Measurements from ENCODE around the gene HS3ST3A1. TPM values are rescaled to one million over a fixed set of nuclear protein-coding genes. Genes with fewer than 3 reads are reported as not detected.

Gene HS3ST3A1
- total and polyA plus RNA-seq, 8 donors = 0.56 to 10.7 (median 1.8) TPM; not detected in 1

DNA sequence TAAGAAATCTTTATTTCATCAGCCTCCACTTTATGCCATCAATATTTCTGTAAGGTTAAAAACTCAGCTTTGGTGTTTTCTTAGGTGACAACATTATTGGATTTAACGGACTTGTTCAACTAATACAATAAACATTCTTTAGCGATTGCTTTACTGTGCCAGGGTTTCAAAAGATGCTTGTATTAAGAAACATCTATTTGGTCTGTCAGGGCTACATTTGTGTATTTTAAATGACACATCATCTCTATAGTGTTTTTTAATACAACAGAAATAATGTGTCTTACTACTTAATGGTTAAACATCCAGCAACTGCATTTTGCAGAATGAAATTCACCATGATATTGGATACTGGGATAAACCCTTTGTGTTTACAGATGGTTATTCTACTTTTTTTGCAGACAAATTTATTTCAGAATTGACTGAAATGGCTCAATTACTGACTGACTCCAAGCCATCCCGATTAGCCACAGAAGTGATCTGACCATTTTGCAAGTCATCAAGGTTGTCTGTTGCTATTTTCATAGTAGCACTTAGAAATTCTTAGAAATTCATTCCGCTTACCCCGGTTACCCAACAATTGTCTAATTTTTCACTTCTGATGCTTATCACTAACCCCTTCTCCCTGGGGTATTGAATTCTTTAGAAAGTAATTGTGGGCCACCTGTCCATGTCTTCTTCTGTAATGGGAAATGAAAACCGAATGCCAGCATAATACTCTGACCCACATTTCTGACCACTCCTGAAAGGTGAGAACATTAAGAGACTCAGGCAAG lies 63.7 kb downstream of the HS3ST3A1 start:
- Histone ChIP-seq H3K27me3 (no peaks in the 10 kb centered on the region), H3K4me1 (no peaks in the 10 kb centered on the region), H3K27ac (no peak overlapping the region), H3K4me3 (no peak overlapping the region), H3K9me3 (peaks cover 0 to 16% (median 15%) of the 10 kb centered on the region in 4 donors), H3K36me3 (no peaks in the 10 kb centered on the region)
- intact Hi-C loops (cut with DNase I; ENCODE audit: low total_unique reads) = no loop called here
- TF ChIP-seq EP300 (IDR thresholded peaks at IDR 0.05) = no peak
- no peak for TF ChIP-seq POLR2A (IDR thresholded peaks at IDR 0.05)
- TF ChIP-seq POLR2AphosphoS5 (IDR thresholded peaks at IDR 0.05) = no peak
- TF ChIP-seq, protein P1, sequence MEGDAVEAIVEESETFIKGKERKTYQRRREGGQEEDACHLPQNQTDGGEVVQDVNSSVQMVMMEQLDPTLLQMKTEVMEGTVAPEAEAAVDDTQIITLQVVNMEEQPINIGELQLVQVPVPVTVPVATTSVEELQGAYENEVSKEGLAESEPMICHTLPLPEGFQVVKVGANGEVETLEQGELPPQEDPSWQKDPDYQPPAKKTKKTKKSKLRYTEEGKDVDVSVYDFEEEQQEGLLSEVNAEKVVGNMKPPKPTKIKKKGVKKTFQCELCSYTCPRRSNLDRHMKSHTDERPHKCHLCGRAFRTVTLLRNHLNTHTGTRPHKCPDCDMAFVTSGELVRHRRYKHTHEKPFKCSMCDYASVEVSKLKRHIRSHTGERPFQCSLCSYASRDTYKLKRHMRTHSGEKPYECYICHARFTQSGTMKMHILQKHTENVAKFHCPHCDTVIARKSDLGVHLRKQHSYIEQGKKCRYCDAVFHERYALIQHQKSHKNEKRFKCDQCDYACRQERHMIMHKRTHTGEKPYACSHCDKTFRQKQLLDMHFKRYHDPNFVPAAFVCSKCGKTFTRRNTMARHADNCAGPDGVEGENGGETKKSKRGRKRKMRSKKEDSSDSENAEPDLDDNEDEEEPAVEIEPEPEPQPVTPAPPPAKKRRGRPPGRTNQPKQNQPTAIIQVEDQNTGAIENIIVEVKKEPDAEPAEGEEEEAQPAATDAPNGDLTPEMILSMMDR (IDR thresholded peaks at IDR 0.05) = no peak
- 77 to 93% (median 86%) methylated on average over 6 of the region's 6 CpGs for WGBS, 5 donors
- no peak for DNase-seq

DNA sequence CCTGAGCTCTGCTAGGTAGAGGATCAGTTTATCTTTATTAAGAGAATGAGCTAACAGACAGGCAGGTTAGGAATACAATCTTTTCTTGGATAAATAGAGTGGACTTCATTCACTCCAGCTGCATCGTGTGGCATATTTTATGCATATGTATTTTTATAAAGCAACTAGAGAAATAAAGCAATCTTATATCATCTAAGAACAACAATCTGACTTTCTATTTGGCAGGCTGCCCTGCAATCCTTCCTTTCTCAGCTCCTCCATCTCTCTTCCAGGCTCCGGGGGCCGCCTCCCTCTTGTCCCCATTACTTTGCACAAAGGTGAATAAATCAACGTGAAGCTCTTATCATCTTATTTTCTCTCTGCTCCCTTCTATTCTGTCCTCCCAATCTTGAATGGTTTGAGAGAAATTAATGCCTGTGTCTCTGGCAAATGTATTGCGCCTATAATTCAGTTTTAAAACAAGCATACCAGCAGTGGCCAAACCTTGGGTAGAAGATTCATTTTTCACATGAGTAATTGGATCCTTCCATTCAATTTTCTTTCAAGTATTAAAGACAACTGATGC lies 64.5 kb downstream of the HS3ST3A1 start:
- Histone ChIP-seq H3K36me3 (no peaks in the 10 kb centered on the region), H3K4me1 (no peaks in the 10 kb centered on the region), H3K27me3 (no peaks in the 10 kb centered on the region), H3K4me3 (no peak overlapping the region), H3K27ac (no peak overlapping the region), H3K9me3 (peaks cover 0 to 16% (median 15%) of the 10 kb centered on the region in 4 donors)
- TF ChIP-seq EP300 (IDR thresholded peaks at IDR 0.05) (no peak), POLR2AphosphoS5 (IDR thresholded peaks at IDR 0.05) (no peak), POLR2A (IDR thresholded peaks at IDR 0.05) (no peak)
- TF ChIP-seq, protein P1 (IDR thresholded peaks at IDR 0.05) = no peak
- 72 to 78% (median 74%) methylated on average over 5 of the region's 5 CpGs for WGBS, 5 donors
- intact Hi-C loops (cut with DNase I; ENCODE audit: low total_unique reads) = no loop called here
- no peak for DNase-seq

DNA sequence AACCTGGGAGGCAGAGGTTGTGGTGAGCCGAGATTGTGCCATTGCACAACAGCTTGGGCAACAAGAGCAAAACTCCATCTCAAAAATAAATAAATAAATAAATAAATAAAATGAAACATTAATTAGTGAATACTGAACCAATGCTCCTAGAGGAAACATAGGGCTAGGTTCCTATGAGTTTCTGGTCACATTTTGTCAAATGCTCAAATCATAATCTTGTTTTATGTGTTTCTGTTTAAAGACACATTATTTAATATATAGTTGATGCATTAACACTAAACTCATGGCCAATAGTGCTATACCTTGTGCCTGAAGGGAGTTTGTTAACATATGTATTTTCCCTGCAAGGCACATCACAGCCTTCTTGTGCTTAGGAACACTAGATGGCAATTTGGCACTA lies 66.8 kb downstream of the HS3ST3A1 start:
- peaks cover 0 to 16% (median 15%) of the 10 kb centered on the region in 4 donors for H3K9me3 ChIP-seq
- DNase-seq = no peak
- TF ChIP-seq, protein P1 (IDR thresholded peaks at IDR 0.05) = no peak
- no peak for TF ChIP-seq POLR2A (IDR thresholded peaks at IDR 0.05)
- TF ChIP-seq EP300 (IDR thresholded peaks at IDR 0.05) = no peak
- TF ChIP-seq POLR2AphosphoS5 (IDR thresholded peaks at IDR 0.05) = no peak
- intact Hi-C loops (cut with DNase I; ENCODE audit: low total_unique reads) = no loop called here
- no peaks in the 10 kb centered on the region for H3K36me3 ChIP-seq
- no peak overlapping the region for H3K4me3 ChIP-seq
- peaks cover 0 to 7% (median 0%) of the 10 kb centered on the region in 3 donors for H3K27me3 ChIP-seq
- H3K27ac ChIP-seq = no peak overlapping the region
- H3K4me1 ChIP-seq = no peaks in the 10 kb centered on the region
- 89 to 96% (median 93%) methylated on average over 1 of the region's 1 CpG for WGBS, 5 donors

DNA sequence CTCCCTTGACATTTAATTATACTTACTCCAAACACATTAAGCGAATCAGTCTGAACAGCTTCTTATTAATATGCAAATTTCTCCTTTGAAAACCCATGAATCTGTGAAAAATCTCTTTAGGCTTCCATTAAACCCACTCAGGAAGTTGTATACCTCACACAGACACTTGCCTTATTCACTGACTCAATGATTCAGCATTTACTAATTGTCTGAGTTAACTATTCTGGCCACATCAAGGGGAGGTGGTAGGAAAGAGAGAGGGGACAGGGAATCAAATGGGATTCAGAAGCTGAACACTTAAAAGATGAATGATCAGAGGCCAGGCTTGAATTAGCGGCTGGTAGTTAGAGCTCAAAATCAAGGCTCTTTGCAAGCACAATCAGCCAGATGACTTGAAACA lies 70.0 kb downstream of the HS3ST3A1 start:
- Histone ChIP-seq H3K27ac (no peak overlapping the region), H3K27me3 (peaks cover 0 to 8% (median 0%) of the 10 kb centered on the region in 3 donors), H3K9me3 (peaks cover 0 to 16% (median 15%) of the 10 kb centered on the region in 4 donors), H3K36me3 (no peaks in the 10 kb centered on the region), H3K4me1 (no peaks in the 10 kb centered on the region), H3K4me3 (no peak overlapping the region)
- WGBS, 5 donors = 54 to 90% (median 62%) methylated on average over 2 of the region's 2 CpGs
- intact Hi-C loops (cut with DNase I; ENCODE audit: low total_unique reads) = no loop called here
- DNase-seq = no peak
- no peak for TF ChIP-seq POLR2A (IDR thresholded peaks at IDR 0.05)
- no peak for TF ChIP-seq POLR2AphosphoS5 (IDR thresholded peaks at IDR 0.05)
- TF ChIP-seq EP300 (IDR thresholded peaks at IDR 0.05) = no peak
- TF ChIP-seq, protein P1 (IDR thresholded peaks at IDR 0.05) = no peak
